Caco-2 (cell line): ENCODE measurements around the gene MADD. TPM values are rescaled to one million over a fixed set of nuclear protein-coding genes. Genes with fewer than 3 reads are reported as not detected.

Experiments used
- BruUV-seq: library from RNA; stranded (reverse); fragments of 400-500 nt; replicated peaks from 2 replicates; lab custom pipeline; 2021; lab: Mats Ljungman, UMichigan
- CTCF ChIA-PET: fragments of 300-600 bp; sonication (Branson Sonifier 250); formaldehyde crosslinking; loops from one replicate; lab custom pipeline; 2022; ENCODE audit warnings: antibody characterized with exemption; lab: Charles Lee
- POLR2A ChIA-PET: fragments of 300-600 bp; sonication (Branson Sonifier 250); formaldehyde crosslinking; loops from one replicate; lab custom pipeline; 2022; ENCODE audit warnings: antibody characterized with exemption; lab: Charles Lee
- DNase-seq, 2 experiments: peaks; one replicate each; pipeline versions ENCODE4 v3.0.0 to v3.0.0-alpha.2; 2020 to 2022
- H3K27me3 ChIP-seq: replicated peaks from 2 replicates; pipeline ENCODE4 v1.6.0; 2011; ENCODE audit warnings: low read length; ENCODE audit not compliant: control insufficient read depth, insufficient read depth
- H3K36me3 ChIP-seq: 2 replicates; pipeline ENCODE4 v1.5.1; 2011; ENCODE audit warnings: low read length; ENCODE audit not compliant: control insufficient read depth, insufficient read depth
- H3K4me1 ChIP-seq: fragments of 250-450 bp; sonication (Bioruptor Pico); 2 replicates; pipeline ENCODE4 v1.5.1; 2020; ENCODE audit warnings: mild to moderate bottlenecking
- H3K4me3 ChIP-seq: 2 replicates; pipeline ENCODE4 v1.5.1; 2011; ENCODE audit warnings: low read depth, mild to moderate bottlenecking, control low read depth, low read length
- H3K9me3 ChIP-seq: fragments of 250-450 bp; sonication (Bioruptor Pico); 2 replicates; pipeline ENCODE4 v1.5.1; 2020; ENCODE audit warnings: mild to moderate bottlenecking, moderate library complexity
- H3K27ac Mint-ChIP-seq: one replicate; pipeline ENCODE4 v1.8.0; 2022; ENCODE audit warnings: mixed read lengths; ENCODE audit not compliant: unreplicated experiment
- H3K27me3 Mint-ChIP-seq: one replicate; pipeline ENCODE4 v1.8.0; 2022; ENCODE audit warnings: mixed read lengths; ENCODE audit not compliant: insufficient read depth, unreplicated experiment
- H3K36me3 Mint-ChIP-seq: one replicate; pipeline ENCODE4 v1.8.0; 2022; ENCODE audit warnings: mild to moderate bottlenecking, mixed read lengths; ENCODE audit not compliant: insufficient read depth, unreplicated experiment
- H3K4me1 Mint-ChIP-seq: one replicate; pipeline ENCODE4 v1.8.0; 2022; ENCODE audit warnings: low read depth, mixed read lengths; ENCODE audit not compliant: unreplicated experiment
- H3K4me3 Mint-ChIP-seq: one replicate; pipeline ENCODE4 v1.8.0; 2022; ENCODE audit warnings: mild to moderate bottlenecking, moderate library complexity, mixed read lengths; ENCODE audit not compliant: unreplicated experiment
- H3K9me3 Mint-ChIP-seq: one replicate; pipeline ENCODE4 v1.8.0; 2022; ENCODE audit warnings: mixed read lengths; ENCODE audit not compliant: unreplicated experiment
- CTCF ChIP-seq, 2 experiments: fragments of 200-600 bp in 1 of 2; IDR thresholded peaks; 1 replicate in 1 of 2; 2 replicates in 1 of 2; pipeline versions ENCODE4 v1.5.1 to v1.8.0; 2011 to 2022; ENCODE audit warnings: antibody characterized with exemption in 1 of 2, control low read depth in 1 of 2, inconsistent platforms in 1 of 2, low read depth in 1 of 2, low read length in 1 of 2, mild to moderate bottlenecking in 1 of 2, moderate library complexity in 1 of 2; ENCODE audit not compliant: insufficient read depth in 1 of 2, severe bottlenecking in 1 of 2, unreplicated experiment in 1 of 2
- intact Hi-C: fragments of 100-400 bp; cut with micrococcal nuclease; formaldehyde crosslinking; loops from one replicate; pipeline ENCODE4 v1.10.0; 2022; ENCODE audit not compliant: unreplicated experiment
- total RNA-seq: library from RNA; stranded (reverse); gene quantifications from 2 replicates; pipeline ENCODE4 v1.2.3, GENCODE V29; 2022

Gene MADD
- total RNA-seq, 1 experiment from 2014 or later, result 63.8 TPM

- ChIA-PET CTCF (interaction anchor here (0.7 kb wide), 1 partner anchor 32 kb away, joined by 3 read pairs; no protein-coding TSS in a partner anchor), POLR2A (no interaction called here)
- Mint-ChIP-seq H3K27me3 (no peaks in the 10 kb centered on the region), H3K27ac (no peak overlapping the region), H3K4me1 (no peaks in the 10 kb centered on the region), H3K4me3 (no peak overlapping the region), H3K36me3 (peaks cover 74% of the 10 kb centered on the region), H3K9me3 (peaks cover 21% of the 10 kb centered on the region)
- no peak overlapping the region for H3K4me3 ChIP-seq
- peaks cover 8% of the 10 kb centered on the region for H3K9me3 ChIP-seq
- H3K27me3 ChIP-seq, result no peaks in the 10 kb centered on the region
- intact Hi-C loops, result no loop called here
- H3K36me3 ChIP-seq, result peaks cover 4% of the 10 kb centered on the region; the same call in 1 of the 2 replicates
- no TSS peak for BruUV-seq
- no peak for DNase-seq
- H3K4me1 ChIP-seq, result no peaks in the 10 kb centered on the region
- no peak for TF ChIP-seq CTCF (IDR thresholded peaks at IDR 0.05; ENCODE audit: insufficient read depth in 1 of 2, low read depth in 1 of 2, low read length in 1 of 2, severe bottlenecking in 1 of 2, unreplicated experiment in 1 of 2)
Observed at GRCh38 chr11:47302853-47303252, 32.9 kb downstream of the MADD start.

- Mint-ChIP-seq H3K36me3 (peaks cover 73% of the 10 kb centered on the region), H3K4me1 (no peaks in the 10 kb centered on the region), H3K4me3 (no peak overlapping the region), H3K27me3 (no peaks in the 10 kb centered on the region), H3K27ac (no peak overlapping the region), H3K9me3 (peaks cover 20% of the 10 kb centered on the region)
- TF ChIP-seq CTCF (IDR thresholded peaks at IDR 0.05; ENCODE audit: insufficient read depth in 1 of 2, low read depth in 1 of 2, low read length in 1 of 2, severe bottlenecking in 1 of 2, unreplicated experiment in 1 of 2), result no peak
- POLR2A ChIA-PET, result no interaction called here
- no peaks in the 10 kb centered on the region for H3K27me3 ChIP-seq
- no peaks in the 10 kb centered on the region for H3K4me1 ChIP-seq
- peaks cover 5% of the 10 kb centered on the region for H3K36me3 ChIP-seq
- H3K9me3 ChIP-seq, result no peaks in the 10 kb centered on the region
- intact Hi-C loops, result no loop called here
- no TSS peak for BruUV-seq
- DNase-seq, result no peak
- H3K4me3 ChIP-seq, result no peak overlapping the region
- CTCF ChIA-PET, result interaction anchor here (1.8 kb wide), 1 partner anchor 49 kb away, joined by 6 read pairs; no protein-coding TSS in a partner anchor
Observed at GRCh38 chr11:47305734-47306483, 36.0 kb downstream of the MADD start.

GRCh38 chr11:47306484-47306844 lies 36.5 kb downstream of the MADD start:
- no peaks in the 10 kb centered on the region for H3K27me3 Mint-ChIP-seq
- ChIA-PET CTCF (interaction anchor here (1.8 kb wide), 1 partner anchor 48 kb away, joined by 6 read pairs; no protein-coding TSS in a partner anchor), POLR2A (no interaction called here)
- H3K27me3 ChIP-seq, result no peaks in the 10 kb centered on the region
- H3K4me1 Mint-ChIP-seq, result no peaks in the 10 kb centered on the region
- H3K4me3 ChIP-seq, result no peak overlapping the region
- TF ChIP-seq CTCF (IDR thresholded peaks at IDR 0.05; ENCODE audit: insufficient read depth in 1 of 2, low read depth in 1 of 2, low read length in 1 of 2, severe bottlenecking in 1 of 2, unreplicated experiment in 1 of 2), result no peak
- H3K36me3 Mint-ChIP-seq, result peaks cover 71% of the 10 kb centered on the region
- H3K27ac Mint-ChIP-seq, result no peak overlapping the region
- no peaks in the 10 kb centered on the region for H3K9me3 ChIP-seq
- no peaks in the 10 kb centered on the region for H3K4me1 ChIP-seq
- no TSS peak for BruUV-seq
- intact Hi-C loops, result no loop called here
- H3K9me3 Mint-ChIP-seq, result peaks cover 14% of the 10 kb centered on the region
- DNase-seq, result no peak
- H3K4me3 Mint-ChIP-seq, result no peak overlapping the region
- peaks cover 5% of the 10 kb centered on the region for H3K36me3 ChIP-seq
